OCI-LY3 (cell line): ENCODE results near the gene GPR156.

Experiments
- H2AFZ ChIP-seq: fragments of 200-600, 300-600 bp; shearing (Covaris generic); 2 replicates; pipeline ENCODE4 v1.6.0; 2014; ENCODE audit warnings: antibody characterized with exemption, low read depth, low read length
- H3K27ac ChIP-seq: fragments of 200-600, 300-600 bp; sonication (generic); 2 replicates; pipeline ENCODE4 v1.5.1; 2014; ENCODE audit warnings: mild to moderate bottlenecking, low read length, moderate library complexity, mixed read lengths
- H3K27me3 ChIP-seq: fragments of 200-600, 300-600 bp; sonication (generic); 2 replicates; pipeline ENCODE4 v1.6.1; 2014; ENCODE audit warnings: low read depth, low read length, mixed read lengths
- H3K36me3 ChIP-seq: fragments of 200-600, 300-600 bp; sonication (generic); replicated peaks from 2 replicates; pipeline ENCODE3; 2014; ENCODE audit warnings: low read depth, low read length, mixed read lengths
- H3K4me1 ChIP-seq: fragments of 300-600, 200-600 bp; sonication (generic); 2 replicates; pipeline ENCODE4 v1.6.1; 2014; ENCODE audit warnings: low read length, mixed read lengths
- H3K4me2 ChIP-seq: fragments of 200-600, 300-600 bp; sonication (generic); 2 replicates; pipeline ENCODE4 v1.6.1; 2014; ENCODE audit warnings: low read length, mixed read lengths
- H3K4me3 ChIP-seq: fragments of 300-600, 200-600 bp; sonication (generic); 2 replicates; pipeline ENCODE4 v1.5.1; 2014; ENCODE audit warnings: antibody characterized with exemption, mild to moderate bottlenecking, low read length, moderate library complexity
- H3K79me2 ChIP-seq: fragments of 300-600, 200-600 bp; shearing (Covaris generic); 2 replicates; pipeline ENCODE4 v1.6.1; 2014; ENCODE audit warnings: mild to moderate bottlenecking, low read length, mixed read lengths
- H3K9ac ChIP-seq: fragments of 300-600, 200-600 bp; shearing (Covaris generic); 2 replicates; pipeline ENCODE4 v1.6.0; 2014; ENCODE audit warnings: mild to moderate bottlenecking, low read length, moderate library complexity
- H3K9me3 ChIP-seq: fragments of 200-600, 300-600 bp; shearing (Covaris generic); 2 replicates; pipeline ENCODE4 v1.6.1; 2014; ENCODE audit warnings: low read length, mixed read lengths; ENCODE audit not compliant: insufficient read depth
- H4K20me1 ChIP-seq: fragments of 200-600, 300-600 bp; sonication (generic); 2 replicates; pipeline ENCODE4 v1.6.1; 2016; ENCODE audit warnings: low read length, mixed read lengths; ENCODE audit not compliant: insufficient read depth
- CTCF ChIP-seq: fragments of 200-600, 300-600 bp; sonication (generic); IDR thresholded peaks from 2 replicates; pipeline ENCODE4 v1.5.1; 2014; ENCODE audit warnings: antibody characterized with exemption, low read length, low read depth
- EZH2phosphoT487 ChIP-seq: fragments of 200-600 bp; shearing (Covaris generic); IDR thresholded peaks from 2 replicates; pipeline ENCODE4 v1.6.1; 2018; ENCODE audit warnings: antibody characterized with exemption, mixed run types, low read depth

Gene GPR156

DNA sequence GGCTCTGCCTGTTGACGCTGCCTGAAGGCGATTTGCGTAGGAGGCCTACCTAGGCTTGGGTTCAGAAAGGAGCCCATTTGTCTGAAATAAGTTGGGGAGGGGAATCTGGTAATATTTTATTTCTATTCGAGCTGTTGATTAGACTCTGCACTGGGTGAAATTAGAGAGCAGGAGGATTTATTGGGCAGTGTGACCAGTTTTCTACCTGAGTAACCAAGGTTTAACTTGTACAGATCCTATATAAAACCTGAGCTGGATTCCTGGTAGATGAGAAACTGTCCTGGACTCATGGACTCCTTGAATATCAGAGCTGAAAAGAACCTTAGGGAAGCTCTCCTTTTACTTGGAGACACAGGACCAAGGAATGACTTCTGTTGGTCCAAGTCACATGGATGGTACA is 19.6 kb upstream of the GPR156 start:
- Histone ChIP-seq H2AFZ (no peak overlapping the region), H3K9me3 (no peaks in the 10 kb centered on the region), H3K79me2 (no peaks in the 10 kb centered on the region), H3K27ac (no peak overlapping the region), H3K9ac (no peak overlapping the region), H3K36me3 (no peaks in the 10 kb centered on the region), H3K27me3 (no peaks in the 10 kb centered on the region), H4K20me1 (no peaks in the 10 kb centered on the region), H3K4me1 (no peaks in the 10 kb centered on the region), H3K4me2 (no peak overlapping the region), H3K4me3 (no peak overlapping the region)
- TF ChIP-seq EZH2phosphoT487: no peak
- TF ChIP-seq CTCF: no peak

- no peak overlapping the region for H3K27ac ChIP-seq
- no peaks in the 10 kb centered on the region for H3K36me3 ChIP-seq
- H3K79me2 ChIP-seq: no peaks in the 10 kb centered on the region
- TF ChIP-seq EZH2phosphoT487: no peak
- TF ChIP-seq CTCF: no peak
- no peaks in the 10 kb centered on the region for H3K4me1 ChIP-seq
- H3K4me2 ChIP-seq: no peak overlapping the region
- no peaks in the 10 kb centered on the region for H3K27me3 ChIP-seq
- H4K20me1 ChIP-seq: no peaks in the 10 kb centered on the region
- no peak overlapping the region for H2AFZ ChIP-seq
- no peaks in the 10 kb centered on the region for H3K9me3 ChIP-seq
- no peak overlapping the region for H3K9ac ChIP-seq
- no peak overlapping the region for H3K4me3 ChIP-seq
Measured at GRCh38 chr3:120302361-120302760, 17.3 kb upstream of the GPR156 start.

DNA sequence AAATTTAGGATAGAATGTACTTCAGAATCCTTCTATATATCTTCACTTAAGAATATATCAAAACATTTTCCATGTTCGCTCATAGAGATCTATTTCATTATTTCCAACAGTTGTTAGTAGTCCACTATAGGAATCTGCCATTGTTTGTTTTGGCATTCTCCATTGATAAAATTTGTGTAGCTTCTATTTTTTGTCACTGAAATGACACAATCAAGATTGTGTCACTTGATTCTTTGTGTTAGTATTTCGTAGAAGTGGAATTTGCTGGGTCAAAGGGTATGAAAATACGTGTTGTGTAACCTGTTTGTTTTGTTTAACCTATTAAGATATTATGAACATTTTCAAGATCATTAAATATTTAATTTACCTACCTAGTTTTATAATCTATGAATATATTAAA is 15.9 kb upstream of the GPR156 start:
- Histone ChIP-seq H3K4me1 (no peaks in the 10 kb centered on the region), H3K79me2 (no peaks in the 10 kb centered on the region), H3K27me3 (no peaks in the 10 kb centered on the region), H3K4me2 (no peak overlapping the region), H3K36me3 (no peaks in the 10 kb centered on the region), H4K20me1 (no peaks in the 10 kb centered on the region), H3K4me3 (no peak overlapping the region), H2AFZ (no peak overlapping the region), H3K9me3 (no peaks in the 10 kb centered on the region), H3K9ac (no peak overlapping the region), H3K27ac (no peak overlapping the region)
- TF ChIP-seq EZH2phosphoT487 (no peak), CTCF (no peak)

GRCh38 chr3:120299403-120299802 is 14.4 kb upstream of the GPR156 start:
- H3K4me1 ChIP-seq: no peaks in the 10 kb centered on the region
- no peaks in the 10 kb centered on the region for H3K36me3 ChIP-seq
- H2AFZ ChIP-seq: no peak overlapping the region
- H3K9ac ChIP-seq: no peak overlapping the region
- TF ChIP-seq CTCF: no peak
- no peak for TF ChIP-seq EZH2phosphoT487
- no peak overlapping the region for H3K4me3 ChIP-seq
- no peaks in the 10 kb centered on the region for H4K20me1 ChIP-seq
- H3K4me2 ChIP-seq: no peak overlapping the region
- H3K27me3 ChIP-seq: no peaks in the 10 kb centered on the region
- H3K9me3 ChIP-seq: no peaks in the 10 kb centered on the region
- H3K27ac ChIP-seq: no peak overlapping the region
- no peaks in the 10 kb centered on the region for H3K79me2 ChIP-seq
